GM19463 (cell line): ENCODE results near the gene APEH.

Experiments used
- ATAC-seq: cut with Tn5 transposase; IDR thresholded peaks from one replicate; pipeline ENCODE4 v1.9.1; 2021; ENCODE audit warnings: mild to moderate bottlenecking, moderate library complexity; ENCODE audit not compliant: unreplicated experiment

The APEH gene

GRCh38 chr3:49711489-49711888, 37.3 kb downstream of the APEH start:
- no peak for ATAC-seq

DNA sequence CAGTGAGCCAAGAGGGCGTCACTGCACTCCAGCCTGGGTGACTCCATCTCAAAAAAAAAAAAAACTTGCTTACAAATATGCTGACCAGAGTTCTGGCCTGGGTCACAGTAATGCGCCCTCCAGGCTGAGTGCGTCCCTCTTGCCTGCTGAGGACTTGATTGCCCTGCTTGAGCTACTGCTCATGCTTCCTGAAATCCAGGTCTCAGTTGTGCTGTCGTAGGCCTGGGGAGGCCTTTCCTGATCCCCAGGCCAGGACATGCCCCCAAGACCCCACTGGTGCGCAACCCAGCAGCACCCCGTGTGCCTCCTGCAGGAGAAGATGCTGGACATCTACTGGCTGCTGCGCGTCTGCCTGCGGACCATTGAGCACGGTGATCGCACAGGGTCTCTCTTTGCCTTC, 38.0 kb downstream of the APEH start:
- ATAC-seq: no peak

DNA sequence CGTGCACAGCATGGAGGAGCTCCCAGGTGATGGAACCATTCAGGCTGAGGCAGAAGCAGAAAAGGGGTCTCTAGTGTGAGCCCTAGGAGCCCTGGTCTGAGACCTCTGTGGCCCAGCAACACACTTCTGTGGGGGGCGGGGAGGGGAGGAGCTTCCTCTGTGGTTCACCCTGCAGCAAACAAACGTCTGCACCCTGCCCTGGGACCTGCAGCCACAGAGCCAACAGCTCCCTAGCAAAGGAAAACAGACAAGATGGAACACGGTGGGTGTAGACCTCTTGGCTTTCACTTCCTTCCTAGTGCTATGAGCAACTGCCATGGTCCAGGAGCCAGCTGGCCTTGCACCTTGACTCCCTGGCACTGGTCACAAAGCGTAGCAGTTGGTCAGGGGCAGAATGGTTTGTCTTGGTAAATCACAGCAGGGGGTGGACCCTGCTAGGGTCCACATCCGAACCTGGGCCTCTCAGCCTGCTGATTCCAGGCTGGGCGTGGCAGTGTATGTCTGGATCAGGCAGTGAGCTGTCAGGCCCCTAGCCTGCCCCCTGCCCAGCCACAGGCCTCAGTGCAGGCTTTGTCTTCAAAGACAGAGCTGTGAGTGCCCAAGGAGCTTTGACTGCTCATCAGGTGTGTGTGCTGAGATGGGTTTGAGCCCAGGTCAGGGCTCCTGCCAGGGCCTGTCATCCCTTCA, 38.6 kb downstream of the APEH start:
- no peak for ATAC-seq

GRCh38 chr3:49713336-49714105, 39.4 kb downstream of the APEH start:
- no peak for ATAC-seq

- ATAC-seq: no peak
These were observed 40.8 kb downstream of the APEH start for GRCh38 chr3:49714728-49715550.

DNA sequence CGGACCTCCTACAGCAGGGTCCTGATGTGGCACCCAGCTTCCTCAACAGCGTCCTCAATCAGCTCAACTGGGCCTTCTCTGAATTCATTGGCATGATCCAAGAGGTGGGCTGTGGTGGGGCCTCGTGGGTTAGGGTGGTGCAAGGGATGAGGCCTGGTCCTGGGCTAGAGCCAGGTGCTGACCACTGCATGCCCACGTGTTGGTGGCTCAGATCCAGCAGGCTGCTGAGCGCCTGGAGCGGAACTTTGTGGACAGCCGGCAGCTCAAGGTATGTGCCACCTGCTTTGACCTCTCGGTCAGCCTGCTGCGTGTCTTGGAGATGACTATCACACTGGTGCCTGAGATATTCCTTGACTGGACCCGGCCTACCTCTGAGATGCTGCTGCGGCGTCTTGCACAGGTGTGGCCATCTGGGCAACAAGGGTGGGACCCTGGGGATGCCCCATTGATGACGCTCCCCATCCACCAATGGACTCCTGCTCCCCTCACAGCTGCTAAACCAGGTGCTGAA, 41.5 kb downstream of the APEH start:
- ATAC-seq: no peak

DNA sequence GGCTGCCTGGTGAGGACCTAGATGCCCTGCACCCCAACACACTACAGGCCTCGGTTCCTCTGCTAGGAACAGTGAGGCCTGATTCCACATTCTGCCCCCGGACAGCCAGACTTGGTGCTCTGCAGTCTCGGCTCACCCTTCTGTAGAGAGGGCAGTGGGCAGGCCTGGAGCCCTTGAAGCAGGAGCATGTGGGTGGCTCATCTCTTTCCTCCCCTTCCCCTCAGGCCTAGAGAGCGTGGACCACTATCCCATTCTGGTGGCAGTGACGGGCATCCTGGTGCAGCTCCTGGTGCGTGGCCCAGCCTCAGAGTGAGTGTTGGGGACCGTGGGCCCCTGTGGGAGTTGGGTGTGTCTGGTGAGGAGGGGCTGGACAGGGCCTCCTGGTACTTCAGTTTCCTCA, 42.0 kb downstream of the APEH start:
- ATAC-seq: no peak

GRCh38 chr3:49716691-49717210, 42.6 kb downstream of the APEH start:
- no peak for ATAC-seq

DNA sequence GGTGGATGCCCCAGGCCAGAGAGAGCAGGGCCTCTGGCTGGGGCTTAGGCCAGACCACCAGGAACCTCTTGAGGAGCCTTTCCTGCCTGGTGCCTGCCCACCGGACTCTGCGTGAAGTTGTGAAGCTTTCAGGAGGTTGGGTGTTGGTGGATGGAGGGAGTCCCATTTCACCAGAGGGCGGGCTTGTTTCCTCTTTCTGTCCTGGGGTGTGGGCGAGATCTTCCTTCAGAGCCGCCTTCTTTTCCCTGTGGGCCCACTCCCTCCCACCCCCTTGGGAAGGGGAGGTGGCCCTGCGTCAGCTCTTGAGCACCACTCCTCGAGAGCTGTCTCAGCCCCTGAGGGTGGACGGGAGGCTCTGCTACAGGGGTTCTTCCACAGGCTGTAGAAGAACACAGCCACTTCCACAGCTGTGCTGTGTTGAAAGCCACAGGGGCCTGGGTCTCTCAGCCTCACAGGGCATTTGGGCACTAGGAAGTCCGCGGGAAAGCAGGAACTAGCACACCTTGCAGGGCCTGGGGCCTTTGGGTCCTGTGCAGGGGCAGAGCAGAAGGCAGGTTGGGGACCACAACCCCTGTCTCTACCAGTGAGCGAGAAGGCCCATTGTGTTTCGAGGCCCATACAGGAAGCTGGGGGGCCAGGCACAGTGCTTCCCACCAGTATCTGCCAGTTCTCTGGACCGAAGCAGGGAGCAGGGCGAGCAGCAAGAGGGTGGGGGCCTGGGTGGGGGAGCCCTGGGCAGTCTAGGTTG, 43.2 kb downstream of the APEH start:
- no peak for ATAC-seq

DNA sequence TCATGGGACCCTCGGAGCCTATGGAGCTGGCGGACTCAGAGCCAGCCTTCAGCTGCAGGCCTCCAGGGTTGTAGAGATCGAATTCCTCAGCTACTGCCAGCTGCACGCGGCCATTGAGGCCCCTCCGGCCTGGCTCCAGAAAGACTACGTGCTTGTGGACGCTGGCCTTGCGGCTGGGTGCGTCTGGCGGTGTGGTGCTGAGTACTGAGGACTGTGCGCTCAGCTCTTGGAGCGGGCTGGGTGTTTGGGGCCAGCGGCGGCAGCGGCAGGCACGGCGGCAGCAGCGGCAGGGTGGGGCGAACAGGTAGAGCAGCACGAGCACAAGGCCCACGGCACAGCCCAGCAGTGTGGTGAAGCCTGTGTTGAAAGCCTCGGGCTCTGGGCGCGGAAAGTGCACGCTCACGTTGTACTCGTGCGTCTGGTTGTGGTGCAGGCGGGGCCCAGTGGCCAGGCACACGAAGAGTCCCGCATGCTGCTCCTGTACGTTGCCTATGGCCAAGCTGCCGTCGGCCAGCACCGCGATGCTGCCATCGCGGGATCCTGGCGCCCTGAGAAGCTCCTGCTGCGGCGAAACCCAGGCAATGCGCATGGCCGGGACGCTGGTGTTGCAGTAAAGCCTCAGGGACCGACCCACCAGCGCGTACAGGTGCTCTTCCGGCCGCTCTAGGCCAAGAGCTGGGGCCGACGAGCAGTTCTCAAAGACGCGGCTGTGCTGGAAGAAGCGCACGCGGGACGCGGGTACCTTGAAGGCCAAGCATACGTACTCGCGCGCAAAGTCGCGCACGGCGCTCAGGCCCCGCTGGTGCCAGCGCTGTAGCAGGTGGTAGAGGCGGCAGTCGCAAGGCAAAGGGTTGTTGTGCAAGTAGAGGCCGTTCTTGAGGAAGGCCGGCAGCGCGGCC, 44.1 kb downstream of the APEH start:
- ATAC-seq: no peak

DNA sequence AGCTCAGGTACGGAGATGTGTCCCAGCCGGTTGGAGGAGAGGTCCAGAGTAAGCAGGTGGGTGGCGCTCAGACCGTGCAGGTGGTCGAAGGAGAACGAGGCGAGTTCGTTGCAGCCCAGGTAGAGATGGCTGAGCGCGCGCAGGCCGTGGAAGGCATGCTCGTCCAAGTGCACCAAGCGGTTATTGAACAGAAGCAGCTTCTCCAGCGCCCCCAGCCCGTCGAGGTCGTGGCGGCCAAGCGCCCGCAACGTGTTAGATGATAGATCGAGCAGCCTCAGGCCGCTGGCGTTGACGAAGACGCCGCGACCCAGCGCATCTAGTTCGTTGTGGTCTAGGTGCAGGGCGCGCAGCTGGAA, 44.7 kb downstream of the APEH start:
- no peak for ATAC-seq

DNA sequence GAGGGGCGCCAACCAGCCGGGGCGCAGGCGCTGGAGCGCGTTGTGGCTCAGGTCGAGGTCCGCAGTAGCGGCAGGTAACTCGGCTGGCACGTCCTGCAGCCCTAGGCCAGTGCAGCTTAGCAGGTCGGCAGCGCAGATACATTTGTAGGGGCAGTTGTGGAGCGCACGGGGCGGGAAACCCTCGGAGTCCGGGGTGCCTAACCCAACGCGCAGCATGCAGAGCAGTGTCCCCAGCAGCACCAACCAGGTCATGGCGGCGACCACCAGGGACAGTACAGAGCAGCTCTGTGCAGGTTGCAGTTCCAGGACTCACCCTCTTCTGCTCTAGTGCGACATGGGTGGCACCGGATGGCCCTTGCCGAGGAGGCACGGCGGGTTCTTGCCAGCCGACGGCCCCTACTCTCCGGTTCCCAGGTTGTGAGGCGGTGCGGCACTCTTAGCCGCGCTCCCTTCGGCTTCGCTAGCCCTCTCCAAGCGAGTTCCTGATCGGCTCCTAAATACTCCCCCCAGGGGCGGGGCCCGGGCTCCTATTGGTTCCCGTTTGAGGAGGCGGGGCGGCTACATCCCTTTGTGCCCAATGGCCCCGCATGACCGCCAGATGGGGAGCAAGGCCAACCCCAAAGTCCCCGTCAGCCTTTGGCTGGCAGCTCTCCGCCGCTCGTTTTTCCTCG, 45.2 kb downstream of the APEH start, which contains the start of gene AMIGO3:
Gene AMIGO3, minus strand, starts transcription at position 471 of the 671 bp plus-strand sequence. Its CDS starts 219 bp downstream, at position 252.
- peak; percentile 60 for ATAC-seq

DNA sequence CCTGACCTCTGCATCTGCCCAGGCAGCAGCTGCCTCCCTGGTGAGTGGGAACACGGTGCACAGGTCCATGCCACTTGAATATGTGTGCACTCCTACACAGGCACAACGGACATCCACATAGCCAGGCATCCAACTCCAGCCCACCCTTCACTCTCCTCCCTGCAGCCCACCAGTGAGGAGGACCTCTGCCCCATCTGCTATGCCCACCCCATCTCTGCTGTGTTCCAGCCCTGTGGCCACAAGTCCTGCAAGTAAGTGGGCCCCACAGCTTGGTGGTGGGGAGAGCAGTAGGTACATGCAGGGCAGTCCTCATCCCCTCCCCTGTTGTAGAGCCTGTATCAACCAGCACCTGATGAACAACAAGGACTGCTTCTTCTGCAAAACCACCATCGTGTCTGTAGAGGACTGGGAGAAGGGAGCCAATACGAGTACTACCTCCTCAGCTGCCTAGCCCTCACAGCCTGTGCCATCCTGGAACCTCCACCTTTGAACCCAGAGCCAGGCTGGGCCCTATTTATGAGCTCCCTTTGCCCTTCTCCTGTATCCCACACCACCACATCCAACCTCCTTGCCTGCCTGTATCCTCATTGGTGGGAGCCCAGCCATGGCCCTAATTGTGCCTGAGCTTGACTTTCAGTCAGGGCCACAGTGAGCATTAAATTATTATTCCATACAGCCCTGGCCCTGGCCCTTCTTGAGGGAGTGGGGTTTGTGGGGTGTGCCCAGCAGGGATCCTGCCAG, 46.9 kb downstream of the APEH start:
- no peak for ATAC-seq

- no peak for ATAC-seq
These were observed 47.4 kb downstream of the APEH start for GRCh38 chr3:49721596-49721895.

DNA sequence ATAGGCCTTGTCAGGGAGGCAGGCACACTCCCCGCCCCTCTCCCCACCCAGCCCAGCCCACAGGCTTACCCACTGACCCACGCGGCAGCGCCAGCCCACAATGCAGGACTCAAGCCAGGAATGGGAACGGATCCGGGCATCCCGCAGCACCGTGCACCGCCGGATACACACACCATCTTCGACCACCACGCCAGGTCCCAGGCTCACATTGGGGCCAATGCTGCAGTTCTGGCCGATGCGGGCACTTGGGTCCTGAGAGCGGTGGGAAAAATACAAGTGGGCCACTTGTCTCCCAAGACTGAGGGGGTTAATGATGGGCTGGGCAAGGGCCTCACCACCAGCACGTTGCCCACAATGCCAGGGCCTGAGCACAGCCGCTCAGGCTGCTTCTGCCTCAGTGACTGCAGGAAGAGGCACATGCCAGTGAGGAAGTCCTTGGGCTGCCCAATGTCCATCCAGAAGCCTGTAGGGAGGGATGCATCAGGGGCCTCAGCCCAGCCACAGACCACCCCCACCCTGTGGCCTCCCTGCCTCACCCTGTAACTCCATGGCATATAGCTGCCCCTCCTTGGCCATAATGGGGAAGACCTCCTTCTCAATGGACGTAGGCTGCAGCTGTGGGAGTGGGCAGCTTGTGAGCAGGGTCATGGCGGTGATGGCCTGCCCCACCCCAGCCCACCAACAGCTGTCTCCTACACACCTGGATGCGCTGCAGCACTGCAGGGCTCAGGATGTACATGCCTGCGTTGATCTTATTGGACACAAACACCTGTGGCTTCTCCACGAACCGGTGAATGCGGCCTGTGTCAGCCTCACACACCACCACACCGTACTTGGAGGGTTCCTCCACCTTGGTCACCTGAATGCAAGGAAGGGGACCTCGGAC, 48.0 kb downstream of the APEH start:
- no peak for ATAC-seq

GRCh38 chr3:49722896-49723295, 48.7 kb downstream of the APEH start:
- ATAC-seq: no peak

DNA sequence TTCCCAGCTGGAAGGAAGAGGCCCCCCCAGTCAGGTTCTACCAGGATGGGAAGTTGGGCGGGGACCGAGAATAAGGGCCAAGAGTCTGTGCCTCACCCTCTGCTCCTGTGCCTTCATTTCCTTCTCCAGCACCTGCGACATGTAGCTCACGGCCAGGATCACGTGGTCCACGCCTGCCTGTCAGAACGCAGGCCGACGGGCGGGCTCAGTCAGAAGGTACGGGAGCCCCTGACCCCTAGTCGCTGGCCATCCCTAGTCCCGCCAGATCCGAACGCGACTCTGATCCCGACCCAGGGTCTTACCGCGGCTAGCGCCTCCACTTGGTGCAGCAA, 49.1 kb downstream of the APEH start:
- no peak for ATAC-seq
